Neural cell (in vitro differentiated cells): ENCODE measurements around the gene PDE6A.

ENCODE experiments used
- EP300 ChIP-seq: fragments of 450-650 bp; conservative IDR thresholded peaks from 2 replicates; pipeline ENCODE4 v1.6.1; 2014; ENCODE audit warnings: antibody characterized with exemption, mild to moderate bottlenecking, moderate library complexity; ENCODE audit not compliant: poor library complexity, severe bottlenecking
- MXI1 ChIP-seq: fragments of 450-650 bp; conservative IDR thresholded peaks from 2 replicates; pipeline ENCODE4 v1.6.1; 2014; ENCODE audit warnings: antibody characterized with exemption, mild to moderate bottlenecking; ENCODE audit not compliant: poor library complexity, severe bottlenecking
- POLR2AphosphoS5 ChIP-seq: IDR thresholded peaks from 2 replicates; pipeline ENCODE4 v1.6.1; 2012
- RAD21 ChIP-seq: fragments of 450-650 bp; conservative IDR thresholded peaks from 2 replicates; pipeline ENCODE4 v1.6.1; 2014; ENCODE audit warnings: antibody characterized with exemption, mild to moderate bottlenecking, moderate library complexity
- TAF1 ChIP-seq: IDR thresholded peaks from 2 replicates; pipeline ENCODE4 v1.6.1; 2012; ENCODE audit warnings: low read depth
- TF ChIP-seq, protein P1 (sequence below): fragments of 450-650 bp; IDR thresholded peaks from 2 replicates; pipeline ENCODE4 v1.5.1; 2014; ENCODE audit warnings: antibody characterized with exemption, mild to moderate bottlenecking, moderate library complexity; ENCODE audit not compliant: poor library complexity, severe bottlenecking
- TF ChIP-seq, protein P2 (sequence below): IDR thresholded peaks from 2 replicates; pipeline ENCODE4 v1.6.1; 2012; ENCODE audit warnings: borderline replicate concordance

DNA sequence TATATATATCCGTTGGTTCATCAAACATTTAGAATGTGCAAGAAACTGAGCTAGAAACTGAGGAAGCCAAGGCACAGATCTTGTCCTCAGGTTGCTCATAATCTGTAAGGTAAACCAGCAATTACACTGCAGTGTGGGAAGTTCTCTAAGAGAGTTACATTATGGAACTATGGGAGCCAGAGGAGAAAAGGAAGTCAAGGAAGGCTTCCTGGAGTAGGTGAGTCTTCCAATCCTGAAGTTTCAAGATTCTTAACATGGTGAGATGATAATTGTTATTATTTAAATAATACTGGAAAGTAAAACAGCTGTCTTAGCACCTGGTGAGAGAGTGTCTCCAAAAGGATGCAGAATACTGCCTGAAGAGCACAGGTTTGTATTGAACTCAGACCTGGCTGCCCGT lies 44.2 kb downstream of the PDE6A start:
- TF ChIP-seq, protein P1, sequence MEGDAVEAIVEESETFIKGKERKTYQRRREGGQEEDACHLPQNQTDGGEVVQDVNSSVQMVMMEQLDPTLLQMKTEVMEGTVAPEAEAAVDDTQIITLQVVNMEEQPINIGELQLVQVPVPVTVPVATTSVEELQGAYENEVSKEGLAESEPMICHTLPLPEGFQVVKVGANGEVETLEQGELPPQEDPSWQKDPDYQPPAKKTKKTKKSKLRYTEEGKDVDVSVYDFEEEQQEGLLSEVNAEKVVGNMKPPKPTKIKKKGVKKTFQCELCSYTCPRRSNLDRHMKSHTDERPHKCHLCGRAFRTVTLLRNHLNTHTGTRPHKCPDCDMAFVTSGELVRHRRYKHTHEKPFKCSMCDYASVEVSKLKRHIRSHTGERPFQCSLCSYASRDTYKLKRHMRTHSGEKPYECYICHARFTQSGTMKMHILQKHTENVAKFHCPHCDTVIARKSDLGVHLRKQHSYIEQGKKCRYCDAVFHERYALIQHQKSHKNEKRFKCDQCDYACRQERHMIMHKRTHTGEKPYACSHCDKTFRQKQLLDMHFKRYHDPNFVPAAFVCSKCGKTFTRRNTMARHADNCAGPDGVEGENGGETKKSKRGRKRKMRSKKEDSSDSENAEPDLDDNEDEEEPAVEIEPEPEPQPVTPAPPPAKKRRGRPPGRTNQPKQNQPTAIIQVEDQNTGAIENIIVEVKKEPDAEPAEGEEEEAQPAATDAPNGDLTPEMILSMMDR = no peak
- TF ChIP-seq TAF1 (no peak), EP300 (no peak), MXI1 (no peak), POLR2AphosphoS5 (no peak), RAD21 (no peak)
- TF ChIP-seq, protein P2, sequence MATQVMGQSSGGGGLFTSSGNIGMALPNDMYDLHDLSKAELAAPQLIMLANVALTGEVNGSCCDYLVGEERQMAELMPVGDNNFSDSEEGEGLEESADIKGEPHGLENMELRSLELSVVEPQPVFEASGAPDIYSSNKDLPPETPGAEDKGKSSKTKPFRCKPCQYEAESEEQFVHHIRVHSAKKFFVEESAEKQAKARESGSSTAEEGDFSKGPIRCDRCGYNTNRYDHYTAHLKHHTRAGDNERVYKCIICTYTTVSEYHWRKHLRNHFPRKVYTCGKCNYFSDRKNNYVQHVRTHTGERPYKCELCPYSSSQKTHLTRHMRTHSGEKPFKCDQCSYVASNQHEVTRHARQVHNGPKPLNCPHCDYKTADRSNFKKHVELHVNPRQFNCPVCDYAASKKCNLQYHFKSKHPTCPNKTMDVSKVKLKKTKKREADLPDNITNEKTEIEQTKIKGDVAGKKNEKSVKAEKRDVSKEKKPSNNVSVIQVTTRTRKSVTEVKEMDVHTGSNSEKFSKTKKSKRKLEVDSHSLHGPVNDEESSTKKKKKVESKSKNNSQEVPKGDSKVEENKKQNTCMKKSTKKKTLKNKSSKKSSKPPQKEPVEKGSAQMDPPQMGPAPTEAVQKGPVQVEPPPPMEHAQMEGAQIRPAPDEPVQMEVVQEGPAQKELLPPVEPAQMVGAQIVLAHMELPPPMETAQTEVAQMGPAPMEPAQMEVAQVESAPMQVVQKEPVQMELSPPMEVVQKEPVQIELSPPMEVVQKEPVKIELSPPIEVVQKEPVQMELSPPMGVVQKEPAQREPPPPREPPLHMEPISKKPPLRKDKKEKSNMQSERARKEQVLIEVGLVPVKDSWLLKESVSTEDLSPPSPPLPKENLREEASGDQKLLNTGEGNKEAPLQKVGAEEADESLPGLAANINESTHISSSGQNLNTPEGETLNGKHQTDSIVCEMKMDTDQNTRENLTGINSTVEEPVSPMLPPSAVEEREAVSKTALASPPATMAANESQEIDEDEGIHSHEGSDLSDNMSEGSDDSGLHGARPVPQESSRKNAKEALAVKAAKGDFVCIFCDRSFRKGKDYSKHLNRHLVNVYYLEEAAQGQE = no peak
